Tibial artery (tissue), 4 donors: ENCODE data around the gene ALDH9A1.
"Not testable (repeated sequence)": the region's sequence is repeated elsewhere in the genome, so short reads cannot be mapped to it uniquely, and the experiment has no call there.

ENCODE experiments used
- DNase-seq, 2 donors: peaks; one replicate each; pipeline ENCODE4 v3.0.0-alpha.2; 2019
- H3K27ac ChIP-seq, 2 donors: fragments of 200-600 bp; sonication (generic) in 1 of 2; 1 replicate in 1 of 2; 2 replicates in 1 of 2; pipeline ENCODE4 v1.5.1; 2018 to 2019; ENCODE audit warnings: mild to moderate bottlenecking in 1 of 2
- H3K27me3 ChIP-seq, 2 donors: fragments of 200-600 bp; sonication (generic) in 1 of 2; one replicate each; pipeline versions ENCODE4 v1.5.1 to v1.6.0; 2016 to 2019
- H3K36me3 ChIP-seq, 3 donors: fragments of 200-600 bp; sonication (generic) in 2 of 3; one replicate each; pipeline ENCODE4 v1.5.1; 2016 to 2019; ENCODE audit warnings: mild to moderate bottlenecking in 2 of 3
- H3K4me1 ChIP-seq, 4 donors: fragments of 200-600 bp; sonication (generic) in 2 of 4; 1 replicate in 3 of 4; 2 replicates in 1 of 4; pipeline ENCODE4 v1.5.1; 2016 to 2019
- H3K4me3 ChIP-seq, 2 donors: fragments of 200-600 bp; sonication (generic) in 1 of 2; 1 replicate in 1 of 2; 2 replicates in 1 of 2; pipeline ENCODE4 v1.5.1; 2018 to 2019; ENCODE audit warnings: mild to moderate bottlenecking in 2 of 2
- H3K9me3 ChIP-seq, 3 donors: fragments of 200-600 bp; sonication (generic) in 1 of 3; one replicate each; pipeline ENCODE4 v1.5.1; 2016 to 2019
- intact Hi-C: fragments of 100-400 bp; cut with DNase I; formaldehyde crosslinking; loops from one replicate; pipeline ENCODE4 v1.15.0; 2023; ENCODE audit warnings: low total_unique reads
- TF ChIP-seq, protein P1 (sequence below), 2 experiments: fragments of 200-600 bp in 1 of 2; fragments of 450-650 bp in 1 of 2; IDR thresholded peaks; one replicate each; pipeline ENCODE4 v1.5.1; 2017 to 2019; ENCODE audit warnings: antibody characterized with exemption in 2 of 2, mild to moderate bottlenecking in 1 of 2, moderate library complexity in 1 of 2

The ALDH9A1 gene

GRCh38 chr1:165666152-165666825 is 32.1 kb downstream of the ALDH9A1 start:
- H3K27me3 ChIP-seq: no peaks in the 10 kb centered on the region
- peaks cover 35 to 70% (median 63%) of the 10 kb centered on the region in 3 donors for H3K36me3 ChIP-seq
- TF ChIP-seq, protein P1, sequence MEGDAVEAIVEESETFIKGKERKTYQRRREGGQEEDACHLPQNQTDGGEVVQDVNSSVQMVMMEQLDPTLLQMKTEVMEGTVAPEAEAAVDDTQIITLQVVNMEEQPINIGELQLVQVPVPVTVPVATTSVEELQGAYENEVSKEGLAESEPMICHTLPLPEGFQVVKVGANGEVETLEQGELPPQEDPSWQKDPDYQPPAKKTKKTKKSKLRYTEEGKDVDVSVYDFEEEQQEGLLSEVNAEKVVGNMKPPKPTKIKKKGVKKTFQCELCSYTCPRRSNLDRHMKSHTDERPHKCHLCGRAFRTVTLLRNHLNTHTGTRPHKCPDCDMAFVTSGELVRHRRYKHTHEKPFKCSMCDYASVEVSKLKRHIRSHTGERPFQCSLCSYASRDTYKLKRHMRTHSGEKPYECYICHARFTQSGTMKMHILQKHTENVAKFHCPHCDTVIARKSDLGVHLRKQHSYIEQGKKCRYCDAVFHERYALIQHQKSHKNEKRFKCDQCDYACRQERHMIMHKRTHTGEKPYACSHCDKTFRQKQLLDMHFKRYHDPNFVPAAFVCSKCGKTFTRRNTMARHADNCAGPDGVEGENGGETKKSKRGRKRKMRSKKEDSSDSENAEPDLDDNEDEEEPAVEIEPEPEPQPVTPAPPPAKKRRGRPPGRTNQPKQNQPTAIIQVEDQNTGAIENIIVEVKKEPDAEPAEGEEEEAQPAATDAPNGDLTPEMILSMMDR (IDR thresholded peaks at IDR 0.05): no peak
- no peak overlapping the region for H3K4me3 ChIP-seq
- no peak overlapping the region for H3K27ac ChIP-seq
- intact Hi-C loops: no loop called here
- no peak for DNase-seq
- no peaks in the 10 kb centered on the region for H3K9me3 ChIP-seq
- H3K4me1 ChIP-seq: no peaks in the 10 kb centered on the region

- DNase-seq: no peak
- H3K4me3 ChIP-seq: no peak overlapping the region
- no peaks in the 10 kb centered on the region for H3K27me3 ChIP-seq
- H3K36me3 ChIP-seq: peaks cover 25 to 70% (median 60%) of the 10 kb centered on the region in 3 donors
- H3K4me1 ChIP-seq: no peaks in the 10 kb centered on the region
- intact Hi-C loops: no loop called here
- H3K27ac ChIP-seq: no peak overlapping the region
- H3K9me3 ChIP-seq: no peaks in the 10 kb centered on the region
- TF ChIP-seq, protein P1 (IDR thresholded peaks at IDR 0.05): no peak
Observed at GRCh38 chr1:165662186-165662585, 36.2 kb downstream of the ALDH9A1 start.

- Histone ChIP-seq H3K27me3 (no peaks in the 10 kb centered on the region), H3K4me1 (no peaks in the 10 kb centered on the region), H3K9me3 (no peaks in the 10 kb centered on the region), H3K36me3 (peaks cover 22 to 70% (median 59%) of the 10 kb centered on the region in 3 donors), H3K4me3 (no peak overlapping the region), H3K27ac (no peak overlapping the region)
- DNase-seq: no peak
- intact Hi-C loops: no loop called here
- TF ChIP-seq, protein P1 (IDR thresholded peaks at IDR 0.05): no peak
Observed at GRCh38 chr1:165661703-165662102, 36.7 kb downstream of the ALDH9A1 start.

- no peaks in the 10 kb centered on the region for H3K9me3 ChIP-seq
- TF ChIP-seq, protein P1 (IDR thresholded peaks at IDR 0.05): no peak
- H3K27me3 ChIP-seq: no peaks in the 10 kb centered on the region
- peaks cover 33 to 83% (median 67%) of the 10 kb centered on the region in 3 donors for H3K36me3 ChIP-seq
- H3K27ac ChIP-seq: no peak overlapping the region
- no peak overlapping the region for H3K4me3 ChIP-seq
- no peak for DNase-seq
- no peaks in the 10 kb centered on the region for H3K4me1 ChIP-seq
- intact Hi-C loops: no loop called here
Observed at GRCh38 chr1:165659581-165659895, 38.8 kb downstream of the ALDH9A1 start.

DNA sequence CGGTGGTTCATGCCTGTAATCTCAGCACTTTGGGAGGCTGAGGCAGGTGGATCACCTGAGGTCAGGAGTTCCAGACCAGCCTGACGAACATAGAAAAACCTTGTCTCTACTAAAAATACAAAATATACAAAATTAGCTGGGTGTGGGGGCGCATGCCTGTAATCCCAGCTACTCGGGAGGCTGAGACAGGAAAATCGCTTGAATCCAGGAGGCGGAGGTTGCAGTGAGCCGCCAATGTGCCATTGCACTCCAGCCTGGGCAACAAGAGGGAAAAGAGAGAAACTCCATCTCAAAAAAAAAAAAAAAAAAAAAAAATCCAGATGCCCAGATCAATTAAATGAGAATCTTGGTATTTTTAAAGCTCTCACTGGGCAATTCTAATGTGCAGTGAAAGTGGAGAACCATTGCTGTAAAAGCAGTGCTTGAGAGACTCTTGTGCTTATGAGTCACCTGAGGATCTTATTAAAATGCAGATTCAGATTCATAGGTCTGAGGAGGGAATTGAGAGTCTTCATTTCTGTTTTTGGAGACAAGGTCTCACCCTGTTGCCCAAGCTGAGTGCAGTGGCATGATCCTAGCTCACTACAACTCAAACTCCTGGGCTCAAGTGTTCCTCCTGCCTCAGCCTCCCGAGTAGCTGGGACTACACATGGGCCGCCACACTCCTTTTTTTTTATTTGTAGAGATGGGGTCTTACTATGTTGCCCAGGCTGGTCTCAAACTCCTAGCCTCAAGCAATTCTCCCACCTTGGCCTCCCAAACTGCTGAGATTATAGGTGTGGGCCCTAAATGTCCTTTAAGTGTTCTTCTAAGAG is 39.4 kb downstream of the ALDH9A1 start:
- H3K36me3 ChIP-seq: peaks cover 37 to 83% (median 67%) of the 10 kb centered on the region in 3 donors
- H3K4me1 ChIP-seq, H3K9me3 ChIP-seq, H3K27ac ChIP-seq, DNase-seq, intact Hi-C loops, H3K27me3 ChIP-seq, H3K4me3 ChIP-seq: not testable (repeated sequence)

DNA sequence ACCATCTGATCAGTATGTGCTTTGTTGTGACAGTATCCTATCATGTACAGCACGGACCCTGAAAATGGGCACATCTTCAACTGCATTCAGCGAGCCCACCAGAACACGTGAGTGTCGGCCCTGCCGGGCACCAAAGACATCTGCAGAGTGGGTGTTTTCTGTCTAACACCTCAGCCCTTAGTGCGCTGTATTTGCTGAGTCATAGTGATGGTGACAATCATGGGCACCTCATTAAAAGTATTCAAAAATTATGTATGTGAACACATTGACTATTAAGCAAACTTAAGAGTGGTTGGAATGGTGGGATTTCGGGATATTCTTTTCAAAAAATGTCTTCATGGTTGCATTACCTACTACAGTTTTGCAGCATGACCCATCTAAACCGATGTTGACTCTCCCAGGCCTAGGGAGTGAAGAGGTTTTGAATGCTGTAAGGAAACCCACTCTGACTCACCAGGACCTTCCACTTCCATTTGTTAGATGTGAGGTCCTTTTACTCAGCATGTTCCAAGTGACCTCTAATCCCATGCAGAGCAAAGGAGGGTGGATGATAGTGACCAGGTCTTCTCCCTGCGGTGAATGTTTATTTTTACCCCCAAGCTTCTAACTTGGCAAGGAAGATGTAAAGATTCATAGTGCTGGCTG is 47.3 kb downstream of the ALDH9A1 start:
- Histone ChIP-seq H3K36me3 (peaks cover 40 to 67% (median 61%) of the 10 kb centered on the region in 3 donors), H3K27ac (no peak overlapping the region), H3K4me1 (peaks cover 0 to 20% (median 12%) of the 10 kb centered on the region in 4 donors), H3K4me3 (no peak overlapping the region), H3K9me3 (no peaks in the 10 kb centered on the region), H3K27me3 (no peaks in the 10 kb centered on the region)
- intact Hi-C loops: no loop called here
- no peak for DNase-seq
- TF ChIP-seq, protein P1 (IDR thresholded peaks at IDR 0.05): no peak
